ENCODE data around the gene MUC22. TPM values are rescaled to one million over a fixed set of nuclear protein-coding genes. Genes with fewer than 3 reads are reported as not detected.
"Not testable (repeated sequence)": the region's sequence is repeated elsewhere in the genome, so short reads cannot be mapped to it uniquely, and the experiment has no call there.

MUC22 gene
- total RNA-seq, 8 experiments from 2014 or later: 0.04 to 0.31 (median 0.09) TPM; not detected in 2

- ATAC-seq (replicated peaks in 6 of 8): no peak
- Histone ChIP-seq H3K4me1 (replicated peaks in 1 of 2) (peaks cover 12 to 19% of the 10 kb centered on the region in 2 donors), H3K4me3 (no peak overlapping the region), H3K27ac (no peak overlapping the region)
- WGBS, 10 experiments: 80 to 100% (median 92%) methylated on average over 1 to 3 of the region's 4 CpGs; no CpG with 5 or more reads in 4 of the 10 experiments
- in situ Hi-C loops (cut with MboI; ENCODE audit: low pct_unique_long_range_greater_than_20kb in 2 of 9, low sequenced_read_pairs in 9 of 9, unreplicated experiment in 9 of 9): no loop called here
Observed at GRCh38 chr6:31055441-31055840, 45.2 kb downstream of the MUC22 start.

- ATAC-seq (replicated peaks in 6 of 8): peak in 7 of 8 experiments; percentile 14 to 50 (median 33)
- WGBS, 10 experiments: 8 to 50% (median 24%) methylated on average over 1 to 4 of the region's 4 CpGs; no CpG with 5 or more reads in 4 of the 10 experiments
- Histone ChIP-seq H3K27ac (no peak overlapping the region), H3K4me1 (replicated peaks in 1 of 2) (peaks cover 12 to 19% of the 10 kb centered on the region in 2 donors), H3K4me3 (no peak overlapping the region)
- in situ Hi-C loops (cut with MboI; ENCODE audit: low pct_unique_long_range_greater_than_20kb in 2 of 9, low sequenced_read_pairs in 9 of 9, unreplicated experiment in 9 of 9): no loop called here
Observed at GRCh38 chr6:31057426-31058003, 47.2 kb downstream of the MUC22 start.

- 9 to 67% (median 31%) methylated on average over 2 to 10 of the region's 10 CpGs; no CpG with 5 or more reads in 1 of the 10 experiments for WGBS, 10 experiments
Observed at GRCh38 chr6:31058128-31058894, 48.0 kb downstream of the MUC22 start.

GRCh38 chr6:31060145-31060544, 49.9 kb downstream of the MUC22 start:
- no peak overlapping the region for H3K4me3 ChIP-seq
- no peak for ATAC-seq (replicated peaks in 6 of 8)
- 80 to 100% (median 90%) methylated on average over 1 to 6 of the region's 8 CpGs; no CpG with 5 or more reads in 3 of the 10 experiments for WGBS, 10 experiments
- no peak overlapping the region for H3K27ac ChIP-seq
- peaks cover 12% of the 10 kb centered on the region in 2 donors for H3K4me1 ChIP-seq (replicated peaks in 1 of 2)
- in situ Hi-C loops (cut with MboI; ENCODE audit: low pct_unique_long_range_greater_than_20kb in 2 of 9, low sequenced_read_pairs in 9 of 9, unreplicated experiment in 9 of 9): no loop called here

More at GRCh38 chr6:31058128-31058894, 48.0 kb downstream of the MUC22 start:
- Histone ChIP-seq H3K4me1 (replicated peaks in 1 of 2) (peaks cover 12 to 19% of the 10 kb centered on the region in 2 donors), H3K4me3 (no peak overlapping the region), H3K27ac (no peak overlapping the region)
- peak; percentile 86 to 97 (median 89) for ATAC-seq (replicated peaks in 6 of 8)
- in situ Hi-C loops (cut with MboI; ENCODE audit: low pct_unique_long_range_greater_than_20kb in 2 of 9, low sequenced_read_pairs in 9 of 9, unreplicated experiment in 9 of 9): no loop called here

- in situ Hi-C loops (cut with MboI; ENCODE audit: low pct_unique_long_range_greater_than_20kb in 2 of 9, low sequenced_read_pairs in 9 of 9, unreplicated experiment in 9 of 9): no loop called here
- peaks cover 6 to 7% of the 10 kb centered on the region in 2 donors for H3K4me1 ChIP-seq (replicated peaks in 1 of 2)
- H3K27ac ChIP-seq: no peak overlapping the region
- ATAC-seq (replicated peaks in 6 of 8): no peak
- WGBS, 10 experiments: 56 to 91% (median 85%) methylated on average over 2 to 7 of the region's 7 CpGs
- H3K4me3 ChIP-seq: no peak overlapping the region
Observed at GRCh38 chr6:31063906-31064435, 53.7 kb downstream of the MUC22 start.

- WGBS, 10 experiments: 50 to 90% (median 81%) methylated on average over 1 to 2 of the region's 2 CpGs; no CpG with 5 or more reads in 6 of the 10 experiments
- in situ Hi-C loops (cut with MboI; ENCODE audit: low pct_unique_long_range_greater_than_20kb in 2 of 9, low sequenced_read_pairs in 9 of 9, unreplicated experiment in 9 of 9): no loop called here
- ATAC-seq (replicated peaks in 6 of 8): no peak
- peaks cover 9 to 12% of the 10 kb centered on the region in 2 donors for H3K4me1 ChIP-seq (replicated peaks in 1 of 2)
- no peak overlapping the region for H3K27ac ChIP-seq
- H3K4me3 ChIP-seq: no peak overlapping the region
Observed at GRCh38 chr6:31065556-31065955, 55.3 kb downstream of the MUC22 start.

- ATAC-seq (replicated peaks in 6 of 8); H3K4me3 ChIP-seq; H3K27ac ChIP-seq; in situ Hi-C loops (cut with MboI; ENCODE audit: low pct_unique_long_range_greater_than_20kb in 2 of 9, low sequenced_read_pairs in 9 of 9, unreplicated experiment in 9 of 9): not testable (repeated sequence)
- no CpG with 5 or more reads among the region's 32 CpGs for WGBS, 10 experiments
- peaks cover 12 to 16% of the 10 kb centered on the region in 2 donors for H3K4me1 ChIP-seq (replicated peaks in 1 of 2)
Observed at GRCh38 chr6:31067028-31067427, 56.8 kb downstream of the MUC22 start.

DNA sequence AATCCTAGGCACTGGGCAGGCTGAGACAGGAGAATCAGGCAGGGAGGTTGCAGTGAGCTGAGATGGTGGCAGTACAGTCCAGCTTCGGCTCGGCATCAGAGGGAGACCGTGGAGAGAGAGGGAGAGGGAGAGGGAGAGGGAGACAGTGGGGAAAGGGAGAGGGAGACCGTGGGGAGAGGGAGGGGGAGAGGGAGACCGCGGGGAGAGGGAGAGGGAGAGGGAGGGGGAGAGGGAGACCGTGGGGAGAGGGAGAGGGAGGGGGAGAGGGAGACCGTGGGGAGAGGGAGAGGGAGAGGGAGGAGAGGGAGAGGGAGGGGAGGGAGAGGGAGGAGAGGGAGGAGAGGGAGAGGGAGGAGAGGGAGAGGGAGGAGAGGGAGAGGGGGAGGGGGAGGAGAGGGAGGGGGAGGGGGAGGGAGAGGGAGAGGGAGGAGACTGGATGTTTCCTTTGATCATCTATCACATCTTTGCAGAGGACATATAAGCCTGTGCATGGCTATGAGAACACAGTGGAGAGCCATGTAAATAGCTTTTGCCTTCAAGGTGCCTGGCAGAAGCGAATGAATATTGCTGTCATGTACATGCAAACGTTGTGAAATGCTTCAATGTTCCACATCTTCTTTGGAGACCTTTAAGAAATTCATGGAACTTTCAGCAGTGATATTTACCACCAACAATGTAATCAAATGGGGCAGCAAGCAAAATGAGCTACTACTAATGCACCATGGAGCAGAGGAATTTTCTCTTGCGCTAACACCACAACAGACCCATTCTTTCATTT, 57.8 kb downstream of the MUC22 start:
- H3K4me3 ChIP-seq; in situ Hi-C loops (cut with MboI; ENCODE audit: low pct_unique_long_range_greater_than_20kb in 2 of 9, low sequenced_read_pairs in 9 of 9, unreplicated experiment in 9 of 9); H3K27ac ChIP-seq: not testable (repeated sequence)
- H3K4me1 ChIP-seq (replicated peaks in 1 of 2): peaks cover 12 to 16% of the 10 kb centered on the region in 2 donors
- ATAC-seq (replicated peaks in 6 of 8): peak in 1 of 8 experiments; percentile 21
- 0 to 100% (median 67%) methylated on average over 1 to 3 of the region's 11 CpGs; no CpG with 5 or more reads in 3 of the 10 experiments for WGBS, 10 experiments

GRCh38 chr6:31068669-31069340, 58.5 kb downstream of the MUC22 start:
- no peak overlapping the region for H3K4me3 ChIP-seq
- 0 to 100% (median 61%) methylated on average over 1 to 6 of the region's 13 CpGs; no CpG with 5 or more reads in 1 of the 10 experiments for WGBS, 10 experiments
- ATAC-seq (replicated peaks in 6 of 8): peak; percentile 66 to 90 (median 78)

GRCh38 chr6:31070711-31071197, 60.5 kb downstream of the MUC22 start:
- in situ Hi-C loops (cut with MboI; ENCODE audit: low pct_unique_long_range_greater_than_20kb in 2 of 9, low sequenced_read_pairs in 9 of 9, unreplicated experiment in 9 of 9): loop anchor here in 5 of 9 experiments (10.0 kb wide), 2 partner anchors 156 to 246 kb away; partner anchors contain the start of gene VARS2 (in 4 of the 5)
- Histone ChIP-seq H3K27ac (peak overlapping the region in 1 of 2 donors; percentile 63), H3K4me3 (no peak overlapping the region), H3K4me1 (replicated peaks in 1 of 2) (peaks cover 12 to 16% of the 10 kb centered on the region in 2 donors)
- ATAC-seq (replicated peaks in 6 of 8): peak; percentile 91 to 97 (median 96)
- WGBS, 10 experiments: 0 to 56% (median 14%) methylated on average over 1 to 6 of the region's 6 CpGs; no CpG with 5 or more reads in 6 of the 10 experiments

More at GRCh38 chr6:31068669-31069340, 58.5 kb downstream of the MUC22 start:
- in situ Hi-C loops (cut with MboI; ENCODE audit: low pct_unique_long_range_greater_than_20kb in 2 of 9, low sequenced_read_pairs in 9 of 9, unreplicated experiment in 9 of 9): no loop called here
- H3K4me1 ChIP-seq (replicated peaks in 1 of 2): peaks cover 12 to 16% of the 10 kb centered on the region in 2 donors
- H3K27ac ChIP-seq: no peak overlapping the region

DNA sequence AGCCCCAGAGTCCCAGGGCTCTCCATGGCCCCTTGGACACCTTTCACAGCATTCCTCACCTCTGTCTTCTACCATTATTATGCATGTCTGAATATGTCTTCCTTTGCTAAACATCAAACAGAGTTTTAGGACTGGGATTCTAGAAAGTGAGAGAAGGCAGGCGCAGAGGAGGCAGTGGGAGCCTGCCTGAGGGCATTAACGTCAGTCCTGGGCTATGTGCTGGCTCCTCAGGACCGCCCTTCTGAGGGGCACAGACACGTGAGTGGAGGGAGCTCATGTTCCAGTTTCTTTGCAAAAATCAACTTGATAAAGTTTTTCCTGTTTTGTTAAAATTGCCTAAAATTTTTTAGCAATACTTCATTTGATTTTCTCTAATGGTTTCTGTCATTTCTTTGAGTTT, 64.1 kb downstream of the MUC22 start:
- ATAC-seq (replicated peaks in 6 of 8): no peak
- Histone ChIP-seq H3K27ac (no peak overlapping the region), H3K4me3 (no peak overlapping the region), H3K4me1 (replicated peaks in 1 of 2) (peaks cover 7 to 9% of the 10 kb centered on the region in 2 donors)
- 0 to 100% (median 84%) methylated on average over 1 to 4 of the region's 4 CpGs; no CpG with 5 or more reads in 3 of the 10 experiments for WGBS, 10 experiments
- in situ Hi-C loops (cut with MboI; ENCODE audit: low pct_unique_long_range_greater_than_20kb in 2 of 9, low sequenced_read_pairs in 9 of 9, unreplicated experiment in 9 of 9): loop anchor here in 5 of 9 experiments (10.0 kb wide), 2 partner anchors 160 to 250 kb away; partner anchors contain the start of gene VARS2 (in 4 of the 5)
